GM19438 (cell line): ENCODE measurements around the gene PDCD1.
"Not testable (repeated sequence)": the region's sequence is repeated elsewhere in the genome, so short reads cannot be mapped to it uniquely, and the experiment has no call there.

Experiments used
- ATAC-seq: cut with Tn5 transposase; IDR thresholded peaks from one replicate; pipeline ENCODE4 v1.9.1; 2021; ENCODE audit warnings: low read depth; ENCODE audit not compliant: unreplicated experiment

PDCD1 gene

GRCh38 chr2:241835611-241836010, 23.1 kb downstream of the PDCD1 start:
- no peak for ATAC-seq

DNA sequence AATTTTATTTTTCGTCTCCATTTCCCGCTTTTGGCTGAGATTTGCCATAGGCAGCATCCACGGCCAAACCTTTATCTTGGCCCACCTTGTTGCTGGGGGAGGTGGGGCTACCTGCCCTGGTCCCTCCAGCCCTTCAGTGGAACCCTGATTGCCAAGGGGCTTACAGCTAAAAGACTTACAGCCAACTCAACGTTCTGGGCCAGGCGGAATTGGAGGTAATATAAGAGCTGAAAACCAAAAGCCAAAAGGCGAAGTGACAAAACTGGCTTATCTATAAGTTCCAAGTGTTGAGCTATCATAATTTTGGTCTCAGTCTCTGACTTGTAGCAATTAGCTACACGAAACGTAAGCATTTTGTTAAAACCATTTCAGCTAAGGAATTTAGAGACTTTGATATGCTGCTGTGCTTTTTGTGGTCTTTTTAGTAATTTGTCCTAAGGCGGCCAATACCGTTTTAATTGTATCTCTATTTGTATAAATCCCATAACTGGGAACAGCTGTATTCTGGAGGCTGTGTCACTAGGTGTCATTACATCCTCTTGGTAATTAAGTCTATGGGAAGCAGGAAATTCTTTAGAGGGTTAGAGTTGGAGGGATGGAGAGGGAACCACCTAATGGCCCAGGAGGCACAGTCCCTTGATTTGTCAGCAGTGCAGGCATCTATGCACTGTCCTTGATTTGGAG, 24.0 kb downstream of the PDCD1 start:
- no peak for ATAC-seq

- ATAC-seq: not testable (repeated sequence)
Observed at GRCh38 chr2:241833756-241834526, 24.8 kb downstream of the PDCD1 start.

DNA sequence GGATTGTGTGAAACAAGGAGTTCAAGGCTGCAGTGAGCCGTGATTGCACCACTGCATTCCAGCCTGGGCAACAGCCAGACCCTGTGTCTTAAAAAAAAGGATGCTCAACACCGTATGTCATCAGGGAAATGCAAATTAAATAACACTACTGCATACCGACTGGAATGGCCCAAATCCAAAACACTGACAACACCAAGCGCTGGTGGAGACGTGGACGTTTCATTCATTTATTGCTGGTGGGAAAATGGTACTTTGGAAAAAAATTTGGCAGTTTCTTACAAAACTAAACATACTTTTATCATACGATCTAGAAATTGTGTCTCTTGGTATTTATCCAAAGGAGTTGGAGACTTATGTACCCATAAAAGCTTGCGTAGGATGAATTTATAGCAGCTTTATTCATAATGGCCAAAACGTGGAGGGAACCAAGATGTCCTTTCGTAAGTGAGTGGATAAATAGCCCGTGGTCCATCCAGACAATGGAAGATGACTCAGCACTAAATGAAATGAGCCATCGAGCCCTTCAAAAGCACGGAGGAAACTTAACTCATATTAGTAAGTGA, 25.5 kb downstream of the PDCD1 start:
- ATAC-seq: no peak

- no peak for ATAC-seq
Observed at GRCh38 chr2:241827394-241827793, 31.3 kb downstream of the PDCD1 start.

- not testable (repeated sequence) for ATAC-seq
Observed at GRCh38 chr2:241823531-241824437, 34.9 kb downstream of the PDCD1 start.

- ATAC-seq: no peak
Observed at GRCh38 chr2:241822264-241822623, 36.5 kb downstream of the PDCD1 start.

DNA sequence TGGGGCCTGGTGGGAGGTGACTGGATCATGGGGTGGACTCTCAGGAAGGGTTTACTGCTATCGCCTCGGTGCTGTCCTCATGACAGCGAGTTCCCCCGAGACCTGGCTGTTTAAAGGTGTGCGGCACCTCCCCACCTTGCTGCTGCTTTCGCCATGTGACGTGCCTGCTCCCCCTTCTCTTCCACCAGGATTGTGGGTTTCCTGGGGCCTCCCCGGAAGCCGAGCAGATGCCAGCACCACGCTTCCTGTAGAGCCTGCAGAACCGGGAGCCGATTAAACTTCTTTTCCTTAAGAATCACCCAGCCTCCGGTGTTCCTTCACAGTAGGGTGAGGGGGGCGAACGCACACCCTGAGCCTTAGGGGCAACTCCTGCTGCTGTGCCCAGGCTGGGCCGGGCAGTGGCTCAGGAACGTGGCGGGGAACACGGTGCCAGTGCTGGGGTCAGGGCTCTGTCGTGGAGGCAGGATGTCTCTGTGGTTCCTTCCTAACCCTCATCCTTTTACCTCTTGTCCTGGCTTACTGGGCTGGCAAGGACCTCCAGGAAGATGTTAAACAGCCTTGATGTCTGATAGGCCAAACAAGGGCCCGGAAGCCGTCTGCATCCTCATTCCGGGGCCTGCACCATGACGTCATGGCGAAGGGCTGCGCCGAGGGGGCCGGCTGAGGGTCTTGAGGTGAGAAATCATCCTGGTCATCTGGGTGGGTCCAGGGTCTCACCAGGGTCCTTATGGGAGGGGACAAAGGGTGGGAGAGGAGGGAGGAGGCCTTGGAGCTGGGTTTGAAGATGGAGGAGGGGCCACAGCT, 37.0 kb downstream of the PDCD1 start:
- no peak for ATAC-seq

GRCh38 chr2:241820625-241821384, 37.9 kb downstream of the PDCD1 start:
- no peak for ATAC-seq

- ATAC-seq: not testable (repeated sequence)
Observed at GRCh38 chr2:241819947-241820624, 38.6 kb downstream of the PDCD1 start.

- no peak for ATAC-seq
Observed at GRCh38 chr2:241818943-241819270, 39.8 kb downstream of the PDCD1 start.

DNA sequence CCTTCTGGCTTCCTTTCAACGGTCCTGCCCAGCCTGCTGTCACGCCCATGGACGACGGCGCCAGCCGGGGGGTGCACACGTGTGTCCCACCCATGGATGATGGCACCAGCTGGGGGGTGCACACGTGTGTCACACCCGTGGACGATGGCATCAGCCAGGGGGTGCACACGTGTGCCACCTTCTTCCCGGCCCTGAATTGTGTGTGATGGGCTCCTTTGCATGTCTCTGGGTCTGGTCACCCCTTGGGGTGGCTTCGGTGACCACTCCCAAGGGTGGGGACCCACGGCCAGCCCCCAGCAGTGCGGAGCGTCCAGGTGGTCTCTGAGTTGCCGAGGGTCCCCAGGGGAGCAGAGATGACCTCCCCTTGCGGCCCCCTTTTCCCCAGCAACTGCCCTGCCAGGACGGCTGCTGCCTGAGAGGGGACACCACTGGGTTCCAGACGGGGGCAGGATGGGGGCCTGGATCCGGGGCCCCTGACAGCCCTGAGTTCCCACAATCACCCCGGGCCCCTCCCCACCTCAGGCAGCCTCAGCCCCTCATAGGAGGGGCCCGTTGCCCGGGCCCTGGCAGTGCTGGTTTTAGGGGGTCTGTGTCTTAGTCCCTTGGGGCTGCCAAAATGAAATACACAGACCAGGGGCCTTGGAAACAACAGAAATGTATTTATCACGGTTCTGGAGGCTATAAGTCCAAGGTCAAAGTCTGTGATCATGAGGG, 40.3 kb downstream of the PDCD1 start:
- ATAC-seq: no peak

GRCh38 chr2:241817821-241818215, 40.9 kb downstream of the PDCD1 start:
- ATAC-seq: not testable (repeated sequence)

GRCh38 chr2:241817126-241817820, 41.4 kb downstream of the PDCD1 start:
- no peak for ATAC-seq

DNA sequence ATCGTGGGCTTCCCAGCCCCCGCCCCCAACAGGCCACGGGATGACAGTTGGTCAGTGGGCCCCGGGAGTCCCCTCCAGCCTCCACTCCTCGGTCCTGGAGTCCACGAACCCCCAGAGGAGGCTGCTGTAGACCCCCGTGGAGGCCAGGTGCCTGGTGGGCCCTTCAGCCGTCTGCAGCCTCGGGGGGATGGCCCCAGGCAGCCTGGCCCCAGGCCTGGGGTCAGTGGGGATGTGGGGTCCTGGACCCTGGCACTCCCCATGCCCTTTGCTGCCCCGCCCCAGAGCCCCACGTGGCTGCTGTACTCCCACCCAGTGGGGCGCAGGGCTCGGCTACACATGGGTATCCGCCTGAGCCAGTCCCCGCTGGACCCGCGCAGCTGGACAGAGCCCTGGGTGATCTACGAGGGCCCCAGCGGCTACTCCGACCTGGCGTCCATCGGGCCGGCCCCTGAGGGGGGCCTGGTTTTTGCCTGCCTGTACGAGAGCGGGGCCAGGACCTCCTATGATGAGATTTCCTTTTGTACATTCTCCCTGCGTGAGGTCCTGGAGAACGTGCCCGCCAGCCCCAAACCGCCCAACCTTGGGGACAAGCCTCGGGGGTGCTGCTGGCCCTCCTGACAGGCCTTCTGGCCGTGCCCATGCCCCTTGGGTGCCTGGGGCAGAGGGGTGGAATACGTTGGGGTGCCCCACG, 42.1 kb downstream of the PDCD1 start:
- no peak for ATAC-seq

DNA sequence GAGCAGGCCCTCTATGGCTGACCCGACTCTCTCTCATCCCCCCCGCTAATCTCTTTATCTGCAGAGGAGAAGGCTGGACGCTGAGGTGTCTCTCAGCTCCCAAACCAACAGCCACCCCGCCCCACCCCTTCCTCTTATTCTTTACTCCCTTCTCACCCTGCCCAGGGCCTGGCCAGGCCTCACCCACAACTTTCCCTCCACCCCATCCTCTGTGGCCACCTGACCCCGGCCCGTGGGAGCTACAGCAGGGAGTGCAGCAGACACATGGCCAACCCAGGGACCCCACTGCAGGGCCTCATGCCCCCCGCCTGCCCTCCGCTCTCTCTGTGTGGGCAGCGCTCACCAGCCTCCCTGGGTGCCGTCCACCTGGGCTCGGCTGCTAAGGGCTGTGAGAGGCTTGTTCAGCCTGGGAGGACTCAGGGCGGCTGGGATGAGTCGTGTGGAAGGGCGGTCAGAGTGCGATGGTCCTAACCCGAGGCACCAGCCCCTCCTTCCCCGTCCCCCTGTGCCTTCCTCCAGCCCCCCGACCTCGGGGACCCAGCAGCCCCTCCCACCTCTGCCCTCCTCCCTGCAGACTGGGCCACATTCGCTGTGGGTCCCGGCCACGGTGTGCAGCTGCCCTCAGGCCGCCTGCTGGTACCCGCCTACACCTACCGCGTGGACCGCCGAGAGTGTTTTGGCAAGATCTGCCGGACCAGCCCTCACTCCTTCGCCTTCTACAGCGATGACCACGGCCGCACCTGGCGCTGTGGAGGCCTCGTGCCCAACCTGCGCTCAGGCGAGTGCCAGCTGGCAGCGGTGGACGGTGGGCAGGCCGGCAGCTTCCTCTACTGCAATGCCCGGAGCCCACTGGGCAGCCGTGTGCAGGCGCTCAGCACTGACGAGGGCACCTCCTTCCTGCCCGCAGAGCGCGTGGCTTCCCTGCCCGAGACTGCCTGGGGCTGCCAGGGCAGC, 42.9 kb downstream of the PDCD1 start:
- ATAC-seq: no peak
